DOHH2 (cell line): ENCODE results near the gene KCP.

Source experiments
- H3F3A ChIP-seq: fragments of 200-600 bp; sonication (generic), shearing (Covaris generic); 2 replicates; pipeline ENCODE4 v1.6.0; 2016; ENCODE audit warnings: antibody characterized with exemption, mild to moderate bottlenecking; ENCODE audit not compliant: control insufficient read depth, insufficient read depth
- H3K27ac ChIP-seq: fragments of 200-600 bp; sonication (generic); 2 replicates; pipeline ENCODE4 v1.5.1; 2014; ENCODE audit warnings: low read depth, mild to moderate bottlenecking, low read length, moderate library complexity
- H3K27me3 ChIP-seq: fragments of 200-600 bp; sonication (generic); 2 replicates; pipeline ENCODE4 v1.6.1; 2014; ENCODE audit warnings: mild to moderate bottlenecking, low read length, mixed read lengths; ENCODE audit not compliant: control insufficient read depth
- H3K36me3 ChIP-seq: fragments of 200-600 bp; sonication (generic); 2 replicates; pipeline ENCODE4 v1.6.1; 2014; ENCODE audit warnings: mild to moderate bottlenecking, low read length, moderate library complexity, mixed read lengths; ENCODE audit not compliant: control insufficient read depth
- H3K4me1 ChIP-seq: fragments of 200-600 bp; sonication (generic); 2 replicates; pipeline ENCODE4 v1.6.1; 2014; ENCODE audit warnings: mild to moderate bottlenecking, low read length, mixed read lengths; ENCODE audit not compliant: control insufficient read depth
- H3K4me2 ChIP-seq: fragments of 200-600 bp; sonication (generic); 2 replicates; pipeline ENCODE4 v1.6.0; 2014; ENCODE audit warnings: mild to moderate bottlenecking, low read length, moderate library complexity
- H3K4me3 ChIP-seq: fragments of 200-600 bp; sonication (generic); 2 replicates; pipeline ENCODE4 v1.5.1; 2014; ENCODE audit warnings: mild to moderate bottlenecking, low read length, mixed read lengths
- H3K79me2 ChIP-seq: fragments of 200-600 bp; sonication (generic); 2 replicates; pipeline ENCODE4 v1.6.1; 2014; ENCODE audit warnings: mild to moderate bottlenecking, low read length, mixed read lengths; ENCODE audit not compliant: control insufficient read depth
- H3K9me2 ChIP-seq: fragments of 200-600 bp; sonication (generic); replicated peaks from 2 replicates; pipeline ENCODE4 v1.6.1; 2014; ENCODE audit warnings: mild to moderate bottlenecking, low read length, mixed read lengths; ENCODE audit not compliant: control insufficient read depth
- H3K9me3 ChIP-seq: fragments of 200-600 bp; sonication (generic); 2 replicates; pipeline ENCODE4 v1.6.1; 2014; ENCODE audit warnings: antibody characterized with exemption, low read length, mixed read lengths; ENCODE audit not compliant: control insufficient read depth, insufficient read depth
- H4K20me1 ChIP-seq: fragments of 200-600 bp; sonication (generic); 2 replicates; pipeline ENCODE4 v1.6.0; 2014; ENCODE audit warnings: low read depth, mild to moderate bottlenecking, antibody characterized with exemption, low read length, moderate library complexity; ENCODE audit not compliant: control insufficient read depth, insufficient read depth
- CTCF ChIP-seq: fragments of 200-600 bp; sonication (generic); IDR thresholded peaks from one replicate; pipeline ENCODE4 v1.5.1; 2014; ENCODE audit warnings: antibody characterized with exemption, mild to moderate bottlenecking, low read depth, low read length; ENCODE audit not compliant: poor library complexity, severe bottlenecking
- EZH2phosphoT487 ChIP-seq: fragments of 200-600 bp; sonication (generic); IDR thresholded peaks from 2 replicates; pipeline ENCODE4 v1.6.1; 2017; ENCODE audit warnings: borderline replicate concordance, mild to moderate bottlenecking, antibody characterized with exemption, low read length, moderate library complexity, mixed read lengths

KCP gene

GRCh38 chr7:128928882-128929788 is 18.6 kb upstream of the KCP start:
- H3K36me3 ChIP-seq, result no peaks in the 10 kb centered on the region
- no peak overlapping the region for H3K27ac ChIP-seq
- H3K4me1 ChIP-seq, result peaks cover 12% of the 10 kb centered on the region
- no peaks in the 10 kb centered on the region for H3K79me2 ChIP-seq
- no peaks in the 10 kb centered on the region for H3K9me2 ChIP-seq
- no peak overlapping the region for H3K4me2 ChIP-seq
- H4K20me1 ChIP-seq, result no peaks in the 10 kb centered on the region
- TF ChIP-seq CTCF (no peak), EZH2phosphoT487 (no peak)
- 0 out of 2 replicates have a peak, but pooled peaks cover 5% of the 10 kb centered on the region for H3F3A ChIP-seq
- H3K4me3 ChIP-seq, result no peak overlapping the region
- H3K27me3 ChIP-seq, result peaks cover 18% of the 10 kb centered on the region
- H3K9me3 ChIP-seq, result no peaks in the 10 kb centered on the region

GRCh38 chr7:128928159-128928813 is 17.8 kb upstream of the KCP start:
- Histone ChIP-seq H3K27me3 (peaks cover 23% of the 10 kb centered on the region), H3K4me1 (peaks cover 8% of the 10 kb centered on the region), H3F3A (0 out of 2 replicates have a peak, but pooled peaks cover 5% of the 10 kb centered on the region), H3K27ac (no peak overlapping the region), H3K79me2 (no peaks in the 10 kb centered on the region), H3K4me2 (no peak overlapping the region), H3K36me3 (no peaks in the 10 kb centered on the region), H4K20me1 (no peaks in the 10 kb centered on the region), H3K9me2 (no peaks in the 10 kb centered on the region), H3K9me3 (no peaks in the 10 kb centered on the region), H3K4me3 (no peak overlapping the region)
- TF ChIP-seq EZH2phosphoT487 (no peak), CTCF (peak; percentile 23)

- peaks cover 40% of the 10 kb centered on the region for H3K27me3 ChIP-seq
- TF ChIP-seq EZH2phosphoT487 (no peak; the same call in 1 of the 2 replicates), CTCF (no peak)
These were observed 14.4 kb upstream of the KCP start for GRCh38 chr7:128924707-128925588.

More at GRCh38 chr7:128924707-128925588, 14.4 kb upstream of the KCP start:
- Histone ChIP-seq H4K20me1 (no peaks in the 10 kb centered on the region), H3K4me3 (no peak overlapping the region), H3F3A (0 out of 2 replicates have a peak, but pooled peaks cover 5% of the 10 kb centered on the region), H3K27ac (no peak overlapping the region), H3K4me1 (peaks cover under 1% of the 10 kb centered on the region), H3K79me2 (no peaks in the 10 kb centered on the region), H3K36me3 (no peaks in the 10 kb centered on the region), H3K9me3 (no peaks in the 10 kb centered on the region), H3K4me2 (no peak overlapping the region), H3K9me2 (no peaks in the 10 kb centered on the region)
